Astrocyte of the hippocampus (primary cell): Measurements from ENCODE around the gene HAUS3.
"Not testable (repeated sequence)": the region's sequence is repeated elsewhere in the genome, so short reads cannot be mapped to it uniquely, and the experiment has no call there.

Source experiments
- DNase-seq: peaks from one replicate; pipeline ENCODE4 v3.0.0; 2011; ENCODE audit warnings: low read depth, low spot score

The HAUS3 gene

GRCh38 chr4:2220016-2220630, 21.8 kb downstream of the HAUS3 start:
- DNase-seq: peak; percentile 88

GRCh38 chr4:2219233-2219760, 22.6 kb downstream of the HAUS3 start:
- no peak for DNase-seq

GRCh38 chr4:2218436-2218835, 23.5 kb downstream of the HAUS3 start:
- DNase-seq: no peak

- peak; percentile 55 for DNase-seq
These were observed 24.2 kb downstream of the HAUS3 start for GRCh38 chr4:2217726-2218125.

GRCh38 chr4:2212831-2213230, 29.1 kb downstream of the HAUS3 start:
- DNase-seq: no peak

GRCh38 chr4:2202789-2203188, 39.1 kb downstream of the HAUS3 start:
- DNase-seq: not testable (repeated sequence)

GRCh38 chr4:2194496-2194895, 47.4 kb downstream of the HAUS3 start:
- DNase-seq: peak; percentile 17

- DNase-seq: no peak
These were observed 48.6 kb downstream of the HAUS3 start for GRCh38 chr4:2193326-2193725.

- DNase-seq: no peak
These were observed 55.1 kb downstream of the HAUS3 start for GRCh38 chr4:2186865-2187172.

GRCh38 chr4:2186133-2186864, 55.6 kb downstream of the HAUS3 start:
- peak; percentile 60 for DNase-seq

- no peak for DNase-seq
These were observed 58.5 kb downstream of the HAUS3 start for GRCh38 chr4:2183394-2183793.

GRCh38 chr4:2182994-2183393, 58.9 kb downstream of the HAUS3 start:
- DNase-seq: no peak

- no peak for DNase-seq
These were observed 61.5 kb downstream of the HAUS3 start for GRCh38 chr4:2180410-2180809.

- DNase-seq: no peak
These were observed 62.2 kb downstream of the HAUS3 start for GRCh38 chr4:2179717-2180116.

- no peak for DNase-seq
These were observed 62.9 kb downstream of the HAUS3 start for GRCh38 chr4:2178986-2179385.
